Measurements from ENCODE around the gene FBXW8.

DNA sequence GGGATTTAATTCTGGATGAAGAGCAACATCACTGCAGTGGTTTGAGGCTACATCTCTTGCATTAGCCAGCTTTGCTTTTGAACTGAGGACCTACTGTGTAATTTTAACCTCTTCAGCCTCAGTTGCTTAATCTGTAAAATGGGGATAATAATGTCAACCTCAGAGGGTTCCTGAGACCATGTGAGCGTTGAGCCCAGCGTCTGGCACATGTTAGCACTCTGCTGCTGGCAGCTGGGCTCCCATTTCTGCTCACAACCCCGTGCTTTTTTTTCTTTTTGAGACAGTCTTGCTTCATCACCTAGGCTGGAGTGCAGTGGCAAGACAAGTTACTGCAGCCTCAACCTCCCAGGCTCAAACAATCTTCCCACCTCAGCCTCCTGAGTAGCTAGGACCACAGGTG, 156.9 kb downstream of the FBXW8 start:
- TF ChIP-seq, protein P1, sequence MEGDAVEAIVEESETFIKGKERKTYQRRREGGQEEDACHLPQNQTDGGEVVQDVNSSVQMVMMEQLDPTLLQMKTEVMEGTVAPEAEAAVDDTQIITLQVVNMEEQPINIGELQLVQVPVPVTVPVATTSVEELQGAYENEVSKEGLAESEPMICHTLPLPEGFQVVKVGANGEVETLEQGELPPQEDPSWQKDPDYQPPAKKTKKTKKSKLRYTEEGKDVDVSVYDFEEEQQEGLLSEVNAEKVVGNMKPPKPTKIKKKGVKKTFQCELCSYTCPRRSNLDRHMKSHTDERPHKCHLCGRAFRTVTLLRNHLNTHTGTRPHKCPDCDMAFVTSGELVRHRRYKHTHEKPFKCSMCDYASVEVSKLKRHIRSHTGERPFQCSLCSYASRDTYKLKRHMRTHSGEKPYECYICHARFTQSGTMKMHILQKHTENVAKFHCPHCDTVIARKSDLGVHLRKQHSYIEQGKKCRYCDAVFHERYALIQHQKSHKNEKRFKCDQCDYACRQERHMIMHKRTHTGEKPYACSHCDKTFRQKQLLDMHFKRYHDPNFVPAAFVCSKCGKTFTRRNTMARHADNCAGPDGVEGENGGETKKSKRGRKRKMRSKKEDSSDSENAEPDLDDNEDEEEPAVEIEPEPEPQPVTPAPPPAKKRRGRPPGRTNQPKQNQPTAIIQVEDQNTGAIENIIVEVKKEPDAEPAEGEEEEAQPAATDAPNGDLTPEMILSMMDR (IDR thresholded peaks at IDR 0.05): no peak
- TF ChIP-seq POLR2A (IDR thresholded peaks at IDR 0.05): no peak

All from thyroid gland (tissue), 4 donors.